ENCODE results near the gene LSG1. TPM values are rescaled to one million over a fixed set of nuclear protein-coding genes. Genes with fewer than 3 reads are reported as not detected.

Gene LSG1
- total and polyA plus RNA-seq, 9 of the 15 experiments (the other 6 are each of a cell fraction or from before 2014, with no cell fraction given): 14.9 to 73.7 (median 46.7) TPM

DNA sequence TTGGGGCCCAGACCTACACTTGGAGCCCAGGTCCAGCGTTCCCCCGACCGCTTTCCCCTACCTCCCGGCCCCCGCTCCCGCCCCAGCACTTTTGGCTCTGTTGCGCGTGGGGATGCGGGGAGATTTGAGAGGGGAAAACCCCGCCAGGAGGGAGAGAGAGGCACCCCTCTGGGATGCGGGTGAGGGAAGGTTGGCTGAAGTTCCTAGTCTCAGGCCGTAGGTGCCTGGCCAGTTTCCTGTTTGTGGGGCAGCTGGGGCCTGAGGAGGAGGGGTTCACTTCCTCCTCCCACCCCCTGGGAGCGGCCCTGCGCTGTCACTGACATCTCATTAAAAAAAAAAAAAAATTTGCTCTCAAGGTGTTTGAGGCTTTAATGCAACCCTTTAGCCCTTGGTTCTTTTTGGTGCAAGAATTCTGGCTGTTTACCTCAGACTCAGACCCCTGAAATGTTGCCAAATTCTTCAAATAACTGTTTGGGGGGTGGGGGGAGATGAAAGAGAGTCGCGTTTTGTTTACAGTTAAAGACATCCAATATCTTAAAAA, 16.3 kb upstream of the LSG1 start:
- no peaks in the 10 kb centered on the region for H3K9me3 ChIP-seq (replicated peaks; ENCODE audit: control insufficient read depth, insufficient read depth, low read depth, low read length)
- H3K9me1 ChIP-seq (ENCODE audit: control insufficient read depth, insufficient read depth, low read length): no peaks in the 10 kb centered on the region
- H3K4me3 ChIP-seq: no peak overlapping the region
- peaks cover 0 to 18% of the 10 kb centered on the region in 2 experiments; a peak in 3 of 5 replicates for H3K4me1 ChIP-seq (replicated peaks in 1 of 2; ENCODE audit: control insufficient read depth in 2 of 2, insufficient read depth in 2 of 2, low read length in 2 of 2)
- CTCF ChIA-PET (ENCODE audit: low intra/inter-chr PET ratio): no interaction called here
- H3K27ac ChIP-seq (ENCODE audit: extremely low read depth, low read depth, low read length): no peak overlapping the region
- no peaks in the 10 kb centered on the region for H4K20me1 ChIP-seq (replicated peaks; ENCODE audit: control insufficient read depth, insufficient read depth, low read length)
- peaks cover 0 to 37% of the 10 kb centered on the region in 2 experiments; a peak in 3 of 5 replicates for H3K27me3 ChIP-seq (ENCODE audit: control insufficient read depth in 2 of 2, insufficient read depth in 2 of 2, low read length in 2 of 2)
- BruUV-seq (replicated peaks): no TSS peak
- no peak for DNase-seq (ENCODE audit: extremely low read depth in 1 of 4, low spot score in 3 of 4)
- no peak for ATAC-seq
- H3K4me2 ChIP-seq (ENCODE audit: insufficient read depth, low read length): no peak overlapping the region
- no peak overlapping the region for H2AFZ ChIP-seq (ENCODE audit: low read depth, low read length)
- in situ Hi-C loops (cut with MboI) (loop anchor here (10.0 kb wide), 2 partner anchors 417 to 837 kb away; no protein-coding TSS in a partner anchor), intact Hi-C loops (cut with micrococcal nuclease) (loop anchor here (10.0 kb wide), 1 partner anchor 267 kb away; no protein-coding TSS in a partner anchor)
- H3K36me3 ChIP-seq (ENCODE audit: control insufficient read depth, insufficient read depth, low read length): no peaks in the 10 kb centered on the region
- H3K9ac ChIP-seq (ENCODE audit: insufficient read depth in 1 of 2, low read depth in 2 of 2, low read length in 2 of 2): no peak overlapping the region
- H3K79me2 ChIP-seq (ENCODE audit: control insufficient read depth, insufficient read depth, low read length): no peaks in the 10 kb centered on the region
- no peak for FAIRE-seq
- WGBS (ENCODE audit: insufficient coverage, low coverage, missing lambda C conversion rate): 61% methylated on average over 12 of the region's 16 CpGs
- POLR2A ChIA-PET: no interaction called here
- peak; percentile 42; the same call in 1 of the 2 replicates for TF ChIP-seq ZNF384 (IDR thresholded peaks at IDR 0.05; ENCODE audit: low read depth, low read length)
- no peak for TF ChIP-seq MED1 (CRISPR knock-in tag; IDR thresholded peaks at IDR 0.05; ENCODE audit: borderline replicate concordance)

DNA sequence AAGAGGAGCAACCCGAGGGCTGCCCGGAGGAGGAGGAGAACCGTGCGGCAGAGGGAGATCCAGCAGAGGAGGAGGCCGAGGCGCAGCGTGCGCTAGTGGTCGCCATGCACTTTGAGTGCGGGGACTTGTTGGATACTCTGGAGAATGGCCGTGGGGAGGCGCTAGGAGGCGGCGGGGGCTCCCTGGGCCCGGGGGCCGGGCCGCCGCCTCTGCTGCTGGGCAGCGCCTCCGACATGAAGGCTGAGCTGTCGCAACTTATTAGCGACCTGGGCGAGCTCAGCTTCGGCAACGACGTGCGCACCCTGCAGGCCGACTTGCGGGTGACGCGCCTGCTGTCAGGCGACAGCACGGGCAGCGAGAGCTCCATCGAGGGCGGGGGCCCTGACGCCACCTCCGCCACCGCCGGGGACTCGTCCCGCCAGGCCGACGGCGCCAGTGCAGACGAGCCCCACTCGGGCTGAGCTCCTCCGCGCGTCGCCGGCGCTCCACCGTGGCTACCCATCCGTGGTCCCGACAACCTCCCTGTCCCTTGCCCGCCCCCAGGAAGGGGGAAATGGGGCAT, 15.7 kb upstream of the LSG1 start:
- TF ChIP-seq, protein P1, sequence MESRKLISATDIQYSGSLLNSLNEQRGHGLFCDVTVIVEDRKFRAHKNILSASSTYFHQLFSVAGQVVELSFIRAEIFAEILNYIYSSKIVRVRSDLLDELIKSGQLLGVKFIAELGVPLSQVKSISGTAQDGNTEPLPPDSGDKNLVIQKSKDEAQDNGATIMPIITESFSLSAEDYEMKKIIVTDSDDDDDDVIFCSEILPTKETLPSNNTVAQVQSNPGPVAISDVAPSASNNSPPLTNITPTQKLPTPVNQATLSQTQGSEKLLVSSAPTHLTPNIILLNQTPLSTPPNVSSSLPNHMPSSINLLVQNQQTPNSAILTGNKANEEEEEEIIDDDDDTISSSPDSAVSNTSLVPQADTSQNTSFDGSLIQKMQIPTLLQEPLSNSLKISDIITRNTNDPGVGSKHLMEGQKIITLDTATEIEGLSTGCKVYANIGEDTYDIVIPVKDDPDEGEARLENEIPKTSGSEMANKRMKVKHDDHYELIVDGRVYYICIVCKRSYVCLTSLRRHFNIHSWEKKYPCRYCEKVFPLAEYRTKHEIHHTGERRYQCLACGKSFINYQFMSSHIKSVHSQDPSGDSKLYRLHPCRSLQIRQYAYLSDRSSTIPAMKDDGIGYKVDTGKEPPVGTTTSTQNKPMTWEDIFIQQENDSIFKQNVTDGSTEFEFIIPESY (CRISPR knock-in tag; IDR thresholded peaks at IDR 0.05): peak; percentile 77; the same call in 1 of the 2 replicates
- TF ChIP-seq MEF2D (tag; conservative IDR thresholded peaks at IDR 0.05; ENCODE audit: low read depth): no peak
- ChIA-PET POLR2A (interaction anchor here (0.6 kb wide), 1 partner anchor 67 kb away, joined by 3 read pairs; no protein-coding TSS in a partner anchor), CTCF (ENCODE audit: low intra/inter-chr PET ratio) (no interaction called here)
- no peaks in the 10 kb centered on the region for H3K79me2 ChIP-seq (ENCODE audit: control insufficient read depth, insufficient read depth, low read length)
- no peaks in the 10 kb centered on the region for H3K36me3 ChIP-seq (ENCODE audit: control insufficient read depth, insufficient read depth, low read length)
- in situ Hi-C loops (cut with MboI): loop anchor here (10.0 kb wide), 2 partner anchors 417 to 837 kb away; no protein-coding TSS in a partner anchor
- H2AFZ ChIP-seq (ENCODE audit: low read depth, low read length): no peak overlapping the region
- intact Hi-C loops (cut with micrococcal nuclease): loop anchor here (10.0 kb wide), 1 partner anchor 267 kb away; no protein-coding TSS in a partner anchor
- no peak for FAIRE-seq
- H3K27me3 ChIP-seq (ENCODE audit: control insufficient read depth in 2 of 2, insufficient read depth in 2 of 2, low read length in 2 of 2): peaks cover 0 to 34% of the 10 kb centered on the region in 2 experiments; a peak in 3 of 5 replicates
- no peak overlapping the region for H3K9ac ChIP-seq (ENCODE audit: insufficient read depth in 1 of 2, low read depth in 2 of 2, low read length in 2 of 2)
- no peak overlapping the region for H3K4me2 ChIP-seq (ENCODE audit: insufficient read depth, low read length)
- H4K20me1 ChIP-seq (replicated peaks; ENCODE audit: control insufficient read depth, insufficient read depth, low read length): no peaks in the 10 kb centered on the region
- H3K9me3 ChIP-seq (replicated peaks; ENCODE audit: control insufficient read depth, insufficient read depth, low read depth, low read length): no peaks in the 10 kb centered on the region
- 88% methylated on average over 25 of the region's 57 CpGs for WGBS (ENCODE audit: insufficient coverage, low coverage, missing lambda C conversion rate)
- peaks cover 5 to 23% of the 10 kb centered on the region in 2 experiments for H3K4me1 ChIP-seq (replicated peaks in 1 of 2; ENCODE audit: control insufficient read depth in 2 of 2, insufficient read depth in 2 of 2, low read length in 2 of 2)
- no peak for ATAC-seq
- no TSS peak for BruUV-seq (replicated peaks)
- no peak overlapping the region for H3K4me3 ChIP-seq
- no peaks in the 10 kb centered on the region for H3K9me1 ChIP-seq (ENCODE audit: control insufficient read depth, insufficient read depth, low read length)
- no peak overlapping the region for H3K27ac ChIP-seq (ENCODE audit: extremely low read depth, low read depth, low read length)
- no peak for DNase-seq (ENCODE audit: extremely low read depth in 1 of 4, low spot score in 3 of 4)

All from K562 (cell line).